Stimulated activated CD4-positive, alpha-beta T cell treated with anti-CD3 and anti-CD28 coated beads, TNF-alpha, amount 100 ng/mL, for 1 hour (primary cell): ENCODE measurements around the gene SMARCA2.
A peak's percentile ranks its signal among the peaks of the same experiment; 100 is the strongest.

ENCODE experiments used
- DNase-seq, 3 donors: peaks; one replicate each; pipeline ENCODE4 v3.0.0-alpha.2; 2020; ENCODE audit warnings: low read depth in 3 of 3, low spot score in 1 of 3

The SMARCA2 gene

DNA sequence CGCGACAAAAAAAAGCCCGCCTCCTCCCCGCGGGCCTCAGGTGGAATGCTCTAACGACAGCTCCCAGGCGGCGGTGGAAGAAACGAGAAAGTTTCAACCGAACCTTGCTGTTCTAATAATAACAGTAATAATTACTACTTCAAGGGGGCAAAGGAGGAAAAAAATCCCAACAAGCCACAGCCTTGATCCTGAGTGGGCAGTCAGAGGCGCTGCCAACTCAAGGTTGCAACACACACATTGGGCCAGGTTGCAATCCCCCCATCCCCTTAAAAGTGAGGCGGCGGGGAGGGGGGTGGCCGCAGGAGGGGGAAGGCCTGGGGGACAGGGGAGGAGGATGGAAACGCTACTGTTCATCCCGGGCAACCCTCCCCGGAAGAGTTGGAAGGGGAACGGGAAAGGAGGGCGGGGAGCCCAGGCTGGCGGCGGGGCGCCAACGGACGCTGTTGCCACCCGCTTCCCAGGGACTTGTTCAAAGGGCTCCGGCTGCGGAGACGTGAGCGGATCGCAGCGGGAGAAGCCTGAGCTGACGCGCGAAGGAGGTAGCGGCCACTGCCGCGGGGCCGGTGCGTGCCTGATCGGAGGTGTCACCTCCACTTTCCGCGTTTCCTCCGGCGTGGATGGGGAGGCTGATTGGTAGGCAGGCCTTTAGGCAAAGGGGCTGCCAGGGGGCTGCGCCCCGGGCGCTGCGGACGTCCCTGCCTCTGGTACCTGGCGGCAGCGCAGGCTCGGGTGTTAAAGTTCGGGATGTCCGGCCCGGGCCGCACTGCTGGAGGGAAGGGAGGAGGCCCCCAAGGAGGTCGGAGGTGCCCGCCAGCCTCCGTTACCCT, 647 bp downstream of the SMARCA2 start:
- peak in 1 of 3 donors; percentile 37 for DNase-seq

DNA sequence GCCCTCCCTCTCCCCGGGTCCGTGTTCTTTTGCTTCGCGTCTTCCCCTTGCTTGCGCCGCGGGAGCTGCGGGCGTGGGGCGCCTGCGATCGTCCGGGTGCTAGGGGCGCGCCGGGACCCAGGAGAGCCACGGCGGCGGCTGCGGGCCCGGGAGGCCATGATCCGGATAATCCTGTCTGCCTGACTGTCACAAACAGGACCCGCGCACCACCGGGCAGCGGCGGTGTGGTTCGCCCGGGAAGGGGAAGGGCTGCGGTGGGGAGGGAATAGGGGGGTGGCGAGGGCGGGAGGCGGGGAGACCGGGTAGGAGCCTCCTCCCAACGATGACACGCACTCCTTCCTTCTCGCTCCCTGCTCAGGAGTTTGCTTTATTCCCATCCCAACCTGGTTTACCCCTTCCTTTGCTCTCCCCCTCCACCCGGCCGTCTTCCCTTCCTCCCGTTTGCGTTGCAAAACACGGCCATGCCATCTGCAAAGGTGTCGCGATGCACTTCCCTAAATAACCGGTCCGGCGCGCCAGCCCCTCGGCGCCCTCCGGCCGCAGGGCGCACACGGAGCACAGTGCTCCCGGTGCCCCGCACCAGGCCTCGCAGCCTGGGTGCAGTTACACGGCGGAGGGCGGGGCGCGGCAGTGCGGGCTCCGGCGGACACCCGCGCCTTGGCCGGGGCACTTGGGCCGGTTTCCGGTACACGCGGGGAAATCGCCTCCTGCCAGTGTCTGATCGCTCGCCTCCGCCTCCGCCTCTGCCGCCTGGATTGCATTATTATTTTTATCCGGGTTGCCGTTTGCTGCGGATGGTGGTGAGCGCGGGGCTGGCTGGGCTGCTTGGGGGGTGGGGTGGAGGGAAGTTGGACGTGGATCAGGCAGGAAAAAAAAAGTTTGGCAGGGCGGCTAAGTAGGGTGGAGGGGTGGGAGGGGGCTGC, 1.5 kb downstream of the SMARCA2 start:
- DNase-seq = peak in 2 of 3 donors; percentile 24 to 36

DNA sequence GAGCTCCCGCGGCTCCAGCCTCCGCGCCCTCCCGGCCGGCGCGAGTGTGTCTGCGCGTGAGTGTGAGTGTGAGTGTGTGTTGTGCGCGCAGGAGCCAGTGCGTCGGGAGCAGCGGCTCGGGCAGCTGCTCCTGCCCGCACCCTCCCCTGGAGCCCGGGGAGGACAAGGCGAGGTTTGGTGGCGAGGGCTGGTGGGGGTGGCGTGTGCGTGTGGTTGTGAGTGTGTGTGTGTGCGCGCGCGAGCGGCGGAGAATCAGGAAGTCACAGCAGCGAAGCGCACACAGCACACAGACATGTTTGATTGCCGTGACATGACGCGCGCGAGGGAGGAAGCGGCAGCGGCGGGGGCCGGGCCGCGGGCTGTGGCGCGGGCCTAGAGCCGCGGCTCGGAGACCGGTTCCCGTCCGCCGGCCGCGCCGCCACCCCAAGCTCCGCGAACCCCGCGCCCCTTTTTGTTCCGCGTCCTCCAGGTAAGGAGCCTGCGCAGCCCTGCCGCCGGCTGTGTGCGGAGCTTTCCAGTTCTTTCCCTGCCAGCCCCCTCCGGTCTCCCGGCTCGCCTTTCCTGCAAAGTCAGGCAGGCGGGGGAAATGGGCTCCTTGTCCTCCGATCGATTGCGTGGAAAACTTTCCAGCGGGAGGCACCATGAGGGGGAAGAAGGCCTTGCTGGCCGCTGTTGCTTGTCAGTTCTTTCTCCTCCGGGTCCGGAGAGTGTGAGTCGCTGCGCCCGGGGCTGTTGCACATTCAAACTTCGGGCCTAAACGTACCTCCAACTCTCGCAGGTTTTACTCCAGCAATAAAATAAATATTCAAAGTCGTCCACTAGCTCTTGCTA, 2.4 kb downstream of the SMARCA2 start:
- peak; percentile 52 to 55 (median 52) for DNase-seq

DNA sequence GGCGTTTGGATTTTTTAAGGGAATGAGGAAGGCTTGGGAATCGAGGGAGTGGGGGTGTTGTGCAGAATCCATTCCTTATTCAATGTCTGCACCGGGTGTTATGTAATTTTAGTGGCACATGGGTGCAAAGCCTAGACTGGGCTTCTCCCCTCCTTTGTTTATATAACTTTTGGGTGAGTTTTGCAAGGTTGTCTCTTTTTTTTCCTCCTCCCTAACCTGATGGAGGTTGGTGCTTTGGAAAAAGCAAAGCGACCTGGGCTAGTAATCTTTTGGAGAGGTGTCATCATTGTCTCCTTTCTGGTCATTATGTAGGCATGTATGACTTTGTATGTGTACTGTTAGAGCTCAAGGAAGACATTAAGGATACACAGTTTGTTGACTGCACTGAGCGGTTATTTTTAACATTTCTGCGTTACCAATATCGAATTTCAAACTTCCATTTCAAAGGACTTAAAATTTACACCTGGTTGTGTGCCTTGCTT, 3.1 kb downstream of the SMARCA2 start:
- no peak for DNase-seq

DNA sequence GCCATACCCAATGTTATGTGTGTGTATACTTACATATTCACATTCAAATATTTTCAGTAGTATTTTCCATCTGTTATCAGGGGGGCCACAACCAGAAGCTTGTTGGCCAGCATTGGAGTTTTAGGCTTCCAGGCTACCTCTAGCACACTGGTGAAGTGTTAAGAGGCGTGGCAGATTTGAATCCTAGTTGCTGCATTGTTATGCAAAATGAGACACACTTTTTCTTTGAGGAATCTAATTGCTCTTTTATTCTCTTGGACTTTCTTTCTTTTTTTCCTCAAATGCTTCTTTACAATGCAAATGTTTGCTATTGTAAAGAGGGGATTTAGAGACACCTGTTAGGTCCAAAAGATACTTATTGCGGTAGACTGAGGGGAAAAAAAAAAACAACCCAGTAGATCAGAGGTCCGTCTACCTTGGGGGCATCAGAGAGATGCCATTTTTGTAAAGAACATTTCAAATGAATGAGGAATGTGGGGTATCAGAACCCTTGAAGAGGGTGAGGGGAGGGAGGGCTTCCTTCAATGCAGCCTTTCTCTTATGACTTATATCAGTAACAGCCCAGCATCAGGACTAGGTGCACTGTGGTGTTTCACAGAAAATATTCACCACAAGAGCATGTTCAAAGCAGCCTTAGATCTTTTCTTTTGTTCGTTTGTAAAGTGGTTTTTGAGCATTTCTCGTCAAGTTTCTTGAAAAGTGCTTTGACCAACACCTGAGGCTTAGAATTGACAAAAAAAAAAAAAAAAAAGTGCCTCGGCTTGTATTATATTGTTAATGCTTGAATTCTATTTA, 3.8 kb downstream of the SMARCA2 start:
- DNase-seq = no peak

DNA sequence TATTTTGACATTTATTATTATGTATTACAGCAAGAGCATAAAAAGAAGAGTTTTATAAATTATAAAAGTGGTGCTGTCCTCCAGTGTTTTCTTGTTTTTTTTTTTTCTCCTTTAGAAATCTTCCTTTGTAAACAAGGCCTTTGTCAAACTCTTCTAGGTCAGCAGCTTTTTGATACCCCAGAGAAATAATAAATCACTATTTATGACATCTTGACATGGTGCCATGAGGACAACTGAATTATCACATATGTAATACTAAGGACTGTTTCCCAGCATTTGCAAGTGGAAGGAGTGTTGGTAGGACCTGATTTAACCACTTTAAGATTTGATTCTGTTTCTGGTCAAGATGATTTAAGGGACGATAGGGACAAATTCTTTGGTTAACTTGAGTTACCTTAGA, 4.6 kb downstream of the SMARCA2 start:
- no peak for DNase-seq

DNA sequence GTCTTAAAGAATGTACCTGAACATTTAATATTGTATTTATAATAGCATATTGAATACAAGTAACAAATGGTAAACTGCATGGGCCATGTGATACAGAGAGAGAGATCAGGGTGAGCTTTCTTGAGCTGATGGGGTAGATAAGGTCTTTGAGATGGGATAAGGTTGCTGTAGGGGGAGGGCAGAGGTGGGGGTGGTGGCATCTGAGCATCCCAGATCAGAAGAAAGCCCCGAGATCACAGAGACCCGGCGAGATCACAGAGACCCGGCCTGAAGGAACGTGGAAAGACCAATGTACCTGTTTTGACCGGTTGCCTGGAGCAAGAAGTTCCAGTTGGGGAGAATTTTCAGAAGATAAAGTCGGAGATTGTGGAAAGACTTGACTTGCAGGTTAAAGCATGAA, 6.6 kb downstream of the SMARCA2 start:
- DNase-seq = no peak

DNA sequence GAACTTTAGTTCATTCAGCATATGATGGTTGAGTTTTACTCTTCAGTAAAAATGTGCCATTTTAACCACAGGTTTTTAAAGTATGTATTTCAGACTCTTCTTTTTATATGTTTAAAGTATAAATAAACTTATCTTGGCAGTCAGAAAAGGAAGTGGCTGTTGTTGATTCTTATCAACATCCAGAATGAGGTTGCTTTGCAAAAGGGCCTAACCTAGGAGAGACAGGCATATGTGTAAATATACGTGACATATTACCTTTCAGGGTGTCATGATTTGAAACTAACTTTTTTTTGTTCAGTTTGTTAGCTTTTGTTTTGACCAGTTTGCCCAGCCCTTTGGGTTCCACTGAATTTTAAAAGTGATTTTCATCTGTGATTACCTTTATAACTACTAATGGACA, 7.4 kb downstream of the SMARCA2 start:
- no peak for DNase-seq

DNA sequence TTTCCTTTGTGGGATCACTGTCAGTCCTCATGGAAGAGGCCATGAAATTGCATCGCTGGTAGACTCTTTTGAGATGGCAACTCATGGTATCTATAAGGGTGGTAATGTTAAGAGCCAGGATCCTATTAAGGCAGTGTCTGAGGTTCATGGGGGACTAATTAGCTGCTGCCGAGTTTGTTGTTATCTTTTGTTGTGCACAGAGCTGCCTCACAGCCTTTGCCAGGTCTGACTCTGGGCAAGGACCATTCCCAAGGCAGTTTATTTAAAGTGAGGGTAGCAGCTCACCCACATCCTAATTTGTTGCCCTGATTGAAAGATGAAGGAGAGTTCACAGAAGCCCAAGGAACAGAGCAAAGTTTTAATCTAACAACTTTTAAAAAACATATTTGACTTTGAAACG, 7.9 kb downstream of the SMARCA2 start:
- no peak for DNase-seq

DNA sequence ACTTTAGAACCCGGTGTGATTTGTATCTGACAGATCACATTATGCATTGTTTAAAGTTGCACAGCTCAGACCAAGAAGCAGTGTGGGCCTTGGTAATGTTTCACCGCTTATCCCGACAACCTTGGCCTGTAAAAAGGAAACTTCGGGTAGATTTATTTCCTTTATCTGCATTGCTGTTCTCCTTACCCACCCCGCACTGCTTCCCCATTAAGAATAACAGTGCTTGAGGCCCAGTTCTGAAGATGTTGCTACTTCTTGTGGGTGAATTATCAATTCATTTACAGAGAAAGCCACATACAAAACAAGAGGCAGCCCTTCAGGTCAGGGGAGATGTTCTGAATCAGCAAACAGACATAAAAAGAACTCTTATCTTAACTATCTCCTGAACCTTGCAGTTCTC, 8.4 kb downstream of the SMARCA2 start:
- DNase-seq = no peak

DNA sequence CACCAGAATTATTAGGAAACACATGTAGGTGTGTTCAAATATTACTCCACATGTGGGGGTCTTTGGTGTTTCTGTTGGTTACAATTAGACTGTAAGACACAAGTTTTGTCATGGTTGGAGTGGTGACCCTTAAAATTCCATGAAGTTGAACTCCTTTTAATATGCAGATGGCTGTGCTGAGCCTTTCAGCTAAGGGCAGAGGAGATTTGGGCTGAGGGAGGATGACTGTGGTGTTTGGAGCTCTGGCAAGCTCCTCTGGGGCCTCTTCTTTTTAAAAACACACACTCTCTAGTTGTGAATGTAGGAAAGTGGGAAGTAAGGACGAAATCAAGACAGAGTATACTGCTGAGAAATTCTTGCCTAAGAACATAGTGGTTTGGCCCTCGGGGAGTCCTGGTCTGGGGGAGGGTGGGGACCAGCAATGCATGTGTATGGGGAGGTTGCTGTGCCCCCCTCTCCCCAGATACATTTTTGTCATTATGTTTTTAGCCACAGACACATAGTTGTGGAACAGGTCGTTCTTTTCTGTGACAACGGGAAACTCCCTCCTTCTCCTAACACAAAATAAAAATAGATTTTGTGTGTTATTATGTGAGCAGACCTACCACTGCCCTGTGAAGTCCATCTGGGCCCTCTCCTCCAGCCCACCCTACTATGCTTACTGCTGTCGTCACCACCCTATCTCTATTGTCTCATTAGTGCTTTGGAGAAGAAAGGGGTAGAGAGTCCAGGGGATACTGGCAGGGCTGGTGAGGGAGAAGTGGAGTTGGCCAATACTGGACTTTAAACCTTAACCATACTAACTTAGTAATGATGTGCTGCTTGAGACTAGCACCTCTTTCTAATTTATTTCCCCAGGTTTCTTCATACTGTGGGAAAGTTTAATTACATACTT, 10.0 kb downstream of the SMARCA2 start:
- no peak for DNase-seq

DNA sequence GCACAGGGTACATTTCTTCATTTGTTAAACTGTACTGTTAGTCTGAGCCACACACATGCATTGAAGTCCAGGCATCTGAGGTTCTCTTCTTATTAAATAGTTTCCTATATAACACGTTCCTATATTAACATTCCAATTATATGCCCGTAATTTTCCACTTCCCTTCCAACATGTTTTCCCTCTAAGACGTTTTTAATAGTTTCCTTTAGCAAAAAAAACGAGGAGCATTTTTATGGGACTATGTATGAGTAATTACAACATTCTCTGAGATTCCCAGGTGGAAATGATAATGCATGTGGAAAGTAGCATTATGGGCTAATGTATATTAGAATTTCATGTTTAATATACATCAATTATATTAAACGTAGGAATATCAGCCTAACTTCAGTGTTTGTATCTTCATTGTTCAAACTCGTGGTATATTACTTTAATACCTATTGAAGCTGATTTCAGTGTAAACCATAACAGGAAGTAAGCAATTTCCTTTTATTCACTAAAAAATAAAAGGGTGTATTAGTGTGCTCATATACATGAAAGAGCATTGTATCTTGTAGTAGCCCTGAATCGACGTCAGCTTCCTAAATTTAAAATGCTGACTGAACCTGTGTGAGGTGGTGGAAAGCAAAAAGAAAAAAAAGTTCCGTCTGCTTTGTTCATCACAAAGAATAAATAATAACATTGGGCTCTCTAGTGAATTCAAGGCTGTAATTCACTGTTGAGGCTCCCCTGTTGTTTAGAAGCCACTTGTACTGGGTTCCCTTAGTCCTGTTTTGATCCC, 11.3 kb downstream of the SMARCA2 start:
- DNase-seq = no peak

DNA sequence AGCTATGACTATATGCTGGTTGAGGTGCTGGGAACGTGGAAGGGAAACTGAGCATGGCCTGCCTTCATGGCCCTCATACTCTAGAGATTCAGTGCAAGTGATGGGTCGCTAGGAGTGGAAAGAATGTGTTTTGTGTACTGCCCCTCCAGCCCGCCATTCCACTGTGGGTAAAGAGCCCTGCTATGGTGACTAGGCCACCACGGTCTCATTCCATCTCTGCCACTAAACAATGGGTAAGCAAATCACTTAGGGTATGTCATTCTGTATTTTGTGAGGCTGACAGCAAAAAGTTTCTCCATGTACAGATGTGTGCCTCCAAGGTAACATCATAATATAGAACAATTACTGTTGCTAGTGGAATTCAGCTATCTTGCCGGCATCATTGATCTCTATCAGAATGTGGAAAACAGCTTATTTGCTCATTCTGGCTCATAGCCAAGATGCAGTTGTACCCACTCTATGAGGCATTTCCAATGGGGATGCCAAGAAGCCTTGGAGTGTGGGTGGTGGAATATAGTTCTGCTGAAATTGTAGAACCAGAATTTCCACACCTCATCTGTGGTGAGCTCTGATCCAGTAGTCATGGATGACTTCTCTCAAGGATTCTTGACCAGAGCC, 12.5 kb downstream of the SMARCA2 start:
- no peak for DNase-seq

DNA sequence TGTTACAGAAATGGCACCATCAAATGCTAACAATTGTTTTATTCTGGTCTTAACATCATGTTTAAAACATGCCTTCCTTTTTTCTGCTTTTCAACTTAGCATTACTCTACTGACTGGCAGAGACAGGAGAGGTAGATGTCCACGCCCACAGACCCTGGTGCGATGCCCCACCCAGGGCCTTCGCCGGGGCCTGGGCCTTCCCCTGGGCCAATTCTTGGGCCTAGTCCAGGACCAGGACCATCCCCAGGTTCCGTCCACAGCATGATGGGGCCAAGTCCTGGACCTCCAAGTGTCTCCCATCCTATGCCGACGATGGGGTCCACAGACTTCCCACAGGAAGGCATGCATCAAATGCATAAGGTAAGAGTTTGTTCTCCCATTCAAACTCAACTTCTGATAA, 13.7 kb downstream of the SMARCA2 start:
- no peak for DNase-seq

DNA sequence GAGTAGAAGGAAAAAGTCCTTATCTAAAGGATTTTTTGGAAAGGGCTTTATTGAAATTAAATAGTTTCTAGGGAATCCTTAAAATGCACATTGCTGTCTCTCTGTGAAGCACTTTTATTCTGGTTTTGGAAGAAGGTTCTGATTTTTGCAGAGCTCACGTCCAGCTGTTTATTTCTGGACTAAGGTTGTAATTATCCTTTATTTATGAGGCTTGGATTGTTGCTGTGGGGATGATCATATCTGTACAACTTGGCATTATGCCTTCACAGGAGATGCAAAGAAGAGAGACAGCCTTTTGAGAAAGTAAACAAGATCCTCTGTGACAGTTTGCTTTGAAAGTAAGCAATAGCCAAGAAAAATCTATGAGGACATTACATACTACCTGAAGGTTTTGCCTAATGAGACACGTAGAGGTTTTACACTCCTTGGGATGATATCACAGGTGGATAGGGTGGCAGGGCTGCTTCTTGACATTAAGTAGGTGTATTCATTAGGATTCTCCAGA, 14.6 kb downstream of the SMARCA2 start:
- no peak for DNase-seq

DNA sequence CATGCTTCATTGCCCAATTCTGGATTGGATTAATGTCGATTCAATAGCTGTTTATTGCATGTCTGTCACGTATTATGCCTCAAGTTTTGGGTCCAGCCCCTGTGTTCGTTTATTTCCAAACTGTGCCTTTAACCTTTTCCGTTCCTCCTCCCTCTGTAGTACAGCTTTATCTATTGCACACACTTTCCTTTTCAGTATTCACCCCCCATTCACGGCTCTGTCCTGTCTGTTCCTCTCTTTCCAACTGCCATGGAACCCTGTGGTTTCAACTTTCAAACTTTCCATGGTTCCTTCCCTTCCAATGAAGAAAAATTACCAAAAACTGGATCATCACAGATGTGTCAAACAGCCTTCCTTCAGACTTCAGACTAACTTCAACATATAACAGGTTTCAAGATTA, 17.1 kb downstream of the SMARCA2 start:
- no peak for DNase-seq

DNA sequence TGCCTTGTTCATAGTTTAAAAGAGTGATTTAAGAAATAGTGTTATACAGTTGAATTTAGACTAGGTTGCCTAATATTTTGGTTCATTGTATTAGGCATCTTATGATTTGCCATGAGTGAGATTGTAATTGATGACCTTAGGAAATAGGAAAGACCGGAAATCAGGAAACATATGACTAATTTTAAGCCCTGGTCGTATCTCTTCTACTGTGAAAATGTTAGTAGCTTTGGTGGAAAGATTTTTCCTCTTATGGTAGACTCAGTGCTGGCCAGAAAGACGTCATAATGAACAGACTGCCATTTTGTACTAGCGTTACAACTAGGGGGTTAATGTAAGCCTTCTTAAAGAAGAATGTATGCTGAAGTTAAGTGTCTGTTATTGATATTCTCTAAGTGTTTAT, 21.7 kb downstream of the SMARCA2 start:
- DNase-seq = no peak
